Stomach (tissue), 4 donors: ENCODE results near the gene AP1M2.
"Not testable (repeated sequence)": the region's sequence is repeated elsewhere in the genome, so short reads cannot be mapped to it uniquely, and the experiment has no call there.

Experiments
- CTCF ChIP-seq, 7 experiments: fragments of 450-650 bp in 4 of 7; fragments of 200-600 bp in 3 of 7; sonication (generic) in 3 of 7; IDR thresholded peaks; one replicate each; pipeline ENCODE4 v1.5.1; 2016 to 2019; ENCODE audit warnings: antibody characterized with exemption in 7 of 7, control low read depth in 2 of 7, mild to moderate bottlenecking in 1 of 7
- POLR2A ChIP-seq, 4 donors: fragments of 450-650 bp; IDR thresholded peaks; one replicate each; pipeline ENCODE4 v1.6.1; 2016; ENCODE audit warnings: antibody characterized with exemption in 4 of 4, control low read depth in 2 of 4, mild to moderate bottlenecking in 1 of 4, moderate library complexity in 1 of 4
- POLR2AphosphoS5 ChIP-seq, 3 donors: sonication (generic); formaldehyde crosslinking; IDR thresholded peaks; one replicate each; pipeline ENCODE4 v1.6.1; 2016; ENCODE audit warnings: antibody characterized with exemption in 3 of 3

DNA sequence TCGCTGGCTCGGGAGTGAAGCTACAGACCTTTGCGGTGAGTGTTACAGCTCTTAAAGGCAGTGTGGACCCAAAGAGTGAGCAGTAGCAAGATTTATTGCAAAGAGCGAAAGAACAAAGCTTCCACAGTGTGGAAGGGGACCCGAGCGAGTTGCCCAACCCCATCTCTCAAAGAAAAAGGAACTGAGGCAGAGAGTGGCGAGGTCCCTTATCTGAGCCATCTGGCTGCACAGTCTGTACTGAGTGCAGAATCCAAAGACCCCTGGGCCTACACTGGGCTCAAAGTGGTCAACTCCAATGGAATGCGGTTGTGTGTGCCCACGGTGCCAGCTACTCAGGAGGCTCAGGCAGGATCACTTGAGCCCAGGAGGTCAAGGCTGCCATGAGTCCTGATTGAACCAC, 48.1 kb downstream of the AP1M2 start:
- not testable (repeated sequence) for TF ChIP-seq POLR2A, CTCF, POLR2AphosphoS5 (IDR thresholded peaks at IDR 0.05)
